ENCODE data around the gene C2orf68.
"Not testable (repeated sequence)": the region's sequence is repeated elsewhere in the genome, so short reads cannot be mapped to it uniquely, and the experiment has no call there.

C2orf68 gene
- total RNA-seq = 32.3 to 66.0 reads per million in 2 donors

DNA sequence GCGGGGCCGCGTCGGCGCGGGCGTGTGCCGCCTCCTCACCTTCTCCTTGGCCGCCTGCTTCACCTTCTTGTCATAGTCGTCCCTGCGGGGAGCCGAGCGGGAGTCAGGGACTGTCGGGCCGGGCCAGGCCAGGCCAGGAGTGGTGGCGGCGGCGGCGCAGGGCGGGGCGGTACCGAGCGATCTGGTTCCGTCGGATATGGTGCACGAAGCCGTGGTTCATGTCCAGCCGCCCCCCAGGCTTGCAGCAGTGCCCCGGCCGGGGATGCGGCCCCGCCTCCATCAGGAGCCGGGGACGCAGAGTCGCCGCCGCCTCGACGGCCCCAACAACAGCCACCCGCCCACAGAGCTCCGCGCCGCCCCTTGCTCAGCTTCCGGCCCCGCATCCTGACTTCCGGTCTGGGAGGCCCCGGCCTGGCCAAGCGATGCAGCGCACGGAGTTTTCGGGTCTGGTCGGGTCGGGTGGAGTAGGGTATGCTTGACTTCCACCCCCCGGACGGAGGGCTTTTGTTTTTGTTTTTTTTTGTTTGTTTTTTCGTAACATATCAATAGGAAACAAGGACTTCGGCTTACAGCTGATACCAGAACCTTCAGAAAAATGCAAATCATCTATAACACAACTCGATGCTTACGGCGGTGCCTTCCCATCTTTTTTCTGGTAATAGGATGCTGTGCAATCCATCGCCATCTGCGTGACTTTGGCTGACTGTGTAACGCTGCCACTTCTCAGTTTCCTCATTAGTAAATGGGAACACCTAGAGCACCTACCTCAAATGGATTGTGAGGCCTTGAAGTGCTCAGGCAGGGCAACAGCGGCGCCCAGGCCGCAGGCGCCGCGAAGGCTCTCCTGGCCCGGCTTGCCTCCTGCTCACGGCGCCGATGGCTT lies at the start of gene C2orf68:
Gene C2orf68, minus strand, starts transcription at position 362 of the 883 bp plus-strand sequence. Its CDS starts 82 bp downstream, at position 280.
- DNase-seq = peak; percentile 79

- no peak for DNase-seq
These were observed 49.4 kb upstream of the C2orf68 start for GRCh38 chr2:85661139-85661858.

DNA sequence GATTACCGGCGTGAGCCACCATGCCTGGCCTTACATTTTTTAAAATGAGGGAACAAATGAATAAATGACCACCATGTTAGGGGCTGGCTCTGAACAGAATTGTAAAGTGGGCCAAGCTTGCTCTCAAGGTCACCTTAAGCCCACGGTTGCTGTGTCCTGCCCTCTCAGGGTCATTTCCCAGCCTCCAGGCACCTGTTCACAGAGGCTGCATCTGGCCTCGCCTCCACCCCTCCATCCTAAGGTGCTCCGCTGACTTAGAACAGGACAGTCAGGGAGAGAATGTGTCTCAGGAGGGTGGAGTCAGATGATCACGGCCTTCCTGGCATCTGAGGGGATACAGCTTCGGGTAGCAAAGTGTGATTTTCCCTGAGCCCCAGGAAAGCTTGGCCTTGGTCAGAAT lies 48.9 kb upstream of the C2orf68 start:
- DNase-seq = no peak

GRCh38 chr2:85660301-85660700 lies 48.4 kb upstream of the C2orf68 start:
- DNase-seq = not testable (repeated sequence)

- no peak for DNase-seq
These were observed 47.6 kb upstream of the C2orf68 start for GRCh38 chr2:85659324-85659981.

- not testable (repeated sequence) for DNase-seq
These were observed 45.5 kb upstream of the C2orf68 start for GRCh38 chr2:85657399-85657798.

GRCh38 chr2:85656468-85656867 lies 44.6 kb upstream of the C2orf68 start:
- no peak for DNase-seq

- DNase-seq = no peak
These were observed 44.1 kb upstream of the C2orf68 start for GRCh38 chr2:85655961-85656417.

- DNase-seq = no peak
These were observed 42.1 kb upstream of the C2orf68 start for GRCh38 chr2:85653996-85654395.

- DNase-seq = no peak
These were observed 40.2 kb upstream of the C2orf68 start for GRCh38 chr2:85652056-85652455.

DNA sequence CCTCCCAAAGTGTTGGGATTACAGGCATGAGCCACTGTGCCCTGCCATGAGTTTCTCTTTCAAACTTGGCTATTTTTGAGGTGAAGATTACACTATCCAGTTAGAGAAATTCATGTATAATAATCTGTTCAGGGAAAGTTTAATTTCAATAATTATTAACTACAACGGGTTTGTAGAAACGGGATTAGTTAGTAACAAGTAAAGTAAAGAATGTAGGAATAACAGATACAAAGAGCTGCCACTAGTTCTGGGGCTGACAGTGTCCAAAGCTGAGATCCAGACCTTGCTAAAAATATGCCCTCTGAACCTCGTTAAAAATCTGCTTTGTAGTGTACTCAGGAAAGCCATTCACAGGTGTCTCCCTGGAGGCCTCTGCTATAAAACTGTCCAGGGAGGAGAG lies 39.2 kb upstream of the C2orf68 start:
- no peak for DNase-seq

GRCh38 chr2:85650456-85650855 lies 38.6 kb upstream of the C2orf68 start:
- DNase-seq = no peak

DNA sequence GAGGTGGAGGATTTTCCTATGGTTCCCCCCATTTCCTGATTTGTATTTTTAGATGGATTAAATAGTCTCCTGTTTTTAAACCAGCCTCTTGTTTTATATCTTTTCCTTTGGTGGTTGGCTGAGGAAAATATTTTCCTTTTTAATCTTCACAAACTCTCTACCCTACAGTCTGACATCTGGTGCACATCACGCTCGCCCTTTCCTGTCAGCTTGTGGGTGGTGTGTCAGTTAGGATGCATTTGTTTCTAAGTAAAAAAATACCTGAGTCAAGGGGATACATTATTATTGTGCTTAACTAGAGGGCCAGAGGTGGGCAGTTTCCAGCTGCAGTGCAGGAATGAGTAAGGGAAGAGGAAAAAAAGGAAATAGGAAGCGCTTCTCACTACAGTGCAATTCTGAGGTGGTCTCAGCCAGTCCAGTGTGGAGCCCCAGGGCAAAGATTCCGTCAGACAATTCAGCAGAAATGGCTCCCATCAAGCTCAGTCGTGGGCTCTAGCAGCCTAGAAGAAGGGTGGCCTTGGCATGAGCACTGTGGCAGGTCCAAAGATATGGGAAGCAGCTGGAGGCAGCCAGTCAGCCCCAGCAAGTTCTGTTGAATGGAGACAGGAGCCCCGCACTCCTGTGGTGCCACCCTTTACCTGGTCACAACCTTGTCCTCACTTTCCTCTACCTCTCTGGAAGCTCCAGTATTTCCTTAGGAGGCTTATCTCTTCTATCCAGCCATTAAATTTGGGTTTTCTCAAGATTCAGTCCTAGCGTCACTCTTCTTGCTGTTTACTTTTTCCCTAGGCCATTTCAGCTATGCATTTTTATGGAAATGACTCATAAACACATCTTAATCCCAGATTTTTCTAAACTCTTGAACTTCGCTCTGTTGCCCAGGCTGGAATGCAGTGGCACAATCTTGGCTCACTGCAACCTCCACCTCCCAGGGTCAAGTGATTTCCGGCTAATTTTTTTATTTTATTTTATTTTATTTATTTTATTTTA lies 37.6 kb upstream of the C2orf68 start:
- DNase-seq = no peak

GRCh38 chr2:85648619-85649018 lies 36.8 kb upstream of the C2orf68 start:
- DNase-seq = no peak

DNA sequence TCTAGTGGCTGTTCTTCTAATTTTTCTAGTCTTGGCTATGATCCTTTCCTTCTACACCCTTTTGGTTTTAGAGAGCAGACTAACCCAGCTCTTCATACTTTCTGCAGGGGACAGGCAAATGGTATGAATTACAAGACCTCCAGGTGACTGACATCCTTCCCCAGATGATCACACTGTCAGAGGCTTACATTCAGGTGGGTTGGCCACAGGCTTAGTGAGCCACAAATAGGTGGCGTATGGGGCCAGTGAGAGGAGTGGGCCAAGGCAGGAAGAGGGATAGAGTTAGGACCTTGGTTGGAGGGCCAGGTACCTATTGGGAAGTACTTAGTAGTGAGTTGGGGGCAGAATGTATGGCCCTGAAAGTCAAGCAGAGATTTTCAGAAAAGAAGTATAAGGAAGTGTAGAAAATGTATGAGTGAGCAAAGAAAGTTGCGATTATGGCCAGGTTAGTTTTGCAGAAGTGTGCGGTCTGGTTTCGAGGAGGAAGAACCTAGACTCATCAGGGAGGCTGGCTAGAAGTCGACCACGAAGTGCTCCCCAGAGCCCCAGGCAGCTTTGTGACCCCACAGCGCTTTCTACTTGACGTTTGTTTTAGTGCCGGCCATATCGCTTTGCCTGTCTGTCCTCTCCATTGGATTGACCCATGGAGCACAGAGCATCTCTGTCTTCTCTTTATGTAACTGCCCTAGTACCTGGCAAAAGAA lies 36.1 kb upstream of the C2orf68 start:
- no peak for DNase-seq

DNA sequence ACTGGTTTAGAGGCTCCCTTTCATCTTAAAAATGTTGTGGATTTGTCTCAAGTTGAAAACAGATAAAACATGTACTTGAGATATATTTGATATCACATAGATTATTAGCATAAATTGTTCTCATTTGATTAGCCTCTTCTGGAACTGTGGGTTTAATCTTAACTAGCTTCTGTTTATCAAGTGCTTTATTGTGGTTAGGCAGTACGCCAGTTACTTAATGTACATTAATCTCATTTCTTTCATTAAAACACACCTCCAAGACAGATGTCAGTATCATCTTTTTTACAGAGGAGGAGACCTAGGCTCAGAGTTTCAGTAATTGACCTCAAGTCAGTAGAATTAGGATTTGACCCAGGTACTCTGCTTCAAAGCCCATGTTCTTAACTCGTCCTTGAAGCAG lies 34.3 kb upstream of the C2orf68 start:
- DNase-seq = no peak

DNA sequence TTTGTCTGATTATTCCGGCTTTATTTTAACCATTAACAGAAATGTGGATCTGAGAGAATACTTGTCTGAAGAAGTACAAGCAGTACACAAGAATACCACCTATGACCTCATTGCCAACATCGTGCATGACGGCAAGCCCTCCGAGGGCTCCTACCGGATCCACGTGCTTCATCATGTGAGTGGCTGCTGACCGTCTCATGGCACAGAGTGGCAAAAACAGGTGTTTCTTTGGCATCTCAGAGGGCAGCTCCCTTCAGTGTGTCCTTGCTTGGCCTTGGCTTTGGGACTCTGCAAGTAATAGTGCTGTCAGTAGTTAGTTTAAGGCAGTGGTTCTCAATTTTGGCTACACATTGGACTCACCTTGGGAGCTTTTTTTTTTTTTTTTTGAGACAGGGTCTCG lies 33.0 kb upstream of the C2orf68 start:
- no peak for DNase-seq

- DNase-seq = no peak
These were observed 30.9 kb upstream of the C2orf68 start for GRCh38 chr2:85642725-85643124.

DNA sequence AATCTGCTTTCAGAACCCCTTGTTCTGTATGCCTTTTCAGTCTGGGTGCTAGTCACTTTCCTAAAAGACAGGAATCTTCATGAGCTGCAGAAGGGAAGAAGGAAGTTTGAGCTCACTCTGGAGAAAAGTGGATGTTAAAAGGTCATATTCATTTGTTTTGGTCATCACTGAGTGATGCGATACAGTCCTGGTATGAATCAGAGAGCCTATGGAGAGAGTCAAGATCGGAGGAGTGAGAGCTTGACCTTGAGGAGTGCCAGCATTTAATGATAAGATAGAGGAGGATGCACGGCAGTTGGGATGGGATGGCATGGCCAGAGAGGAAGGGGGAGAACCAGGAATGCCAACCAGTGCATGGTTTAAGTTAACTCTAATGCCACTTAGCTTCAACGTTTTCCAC lies 23.8 kb upstream of the C2orf68 start:
- no peak for DNase-seq

GRCh38 chr2:85635011-85635410 lies 23.1 kb upstream of the C2orf68 start:
- DNase-seq = no peak

DNA sequence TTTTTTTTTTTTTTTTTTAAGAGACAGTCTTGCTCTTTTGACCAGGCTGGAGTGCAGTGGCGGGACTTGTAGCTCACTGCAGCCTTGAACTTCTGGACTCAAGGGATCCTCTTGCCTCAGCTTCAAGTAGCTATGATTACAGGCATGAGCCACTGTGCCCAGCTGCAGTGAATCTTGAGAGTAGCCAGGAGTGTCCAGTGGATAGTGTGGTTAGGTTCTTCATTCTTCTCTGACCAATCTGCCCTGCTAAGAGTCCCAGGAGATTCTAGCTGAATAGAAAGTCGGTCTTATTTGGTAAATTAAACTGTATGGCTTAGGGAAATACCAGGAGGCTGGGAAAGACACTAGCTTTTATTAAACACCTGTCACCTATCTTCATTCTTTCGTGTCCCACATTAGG lies 19.4 kb upstream of the C2orf68 start:
- DNase-seq = no peak

Measured in T-helper 9 cell (primary cell).